Tibial nerve (tissue), 3 donors: ENCODE results near the gene NTNG2.

ENCODE experiments used
- POLR2A ChIP-seq, 2 donors: fragments of 450-650 bp; IDR thresholded peaks; one replicate each; pipeline ENCODE4 v1.6.1; 2017; ENCODE audit warnings: antibody characterized with exemption in 2 of 2, mild to moderate bottlenecking in 2 of 2, moderate library complexity in 2 of 2
- TF ChIP-seq, protein P1 (sequence below), 5 experiments: fragments of 200-600 bp in 3 of 5; fragments of 450-650 bp in 2 of 5; sonication (generic) in 3 of 5; IDR thresholded peaks; one replicate each; pipeline ENCODE4 v1.5.1; 2016 to 2019; ENCODE audit warnings: antibody characterized with exemption in 5 of 5, mild to moderate bottlenecking in 3 of 5, moderate library complexity in 2 of 5

- TF ChIP-seq, protein P1, sequence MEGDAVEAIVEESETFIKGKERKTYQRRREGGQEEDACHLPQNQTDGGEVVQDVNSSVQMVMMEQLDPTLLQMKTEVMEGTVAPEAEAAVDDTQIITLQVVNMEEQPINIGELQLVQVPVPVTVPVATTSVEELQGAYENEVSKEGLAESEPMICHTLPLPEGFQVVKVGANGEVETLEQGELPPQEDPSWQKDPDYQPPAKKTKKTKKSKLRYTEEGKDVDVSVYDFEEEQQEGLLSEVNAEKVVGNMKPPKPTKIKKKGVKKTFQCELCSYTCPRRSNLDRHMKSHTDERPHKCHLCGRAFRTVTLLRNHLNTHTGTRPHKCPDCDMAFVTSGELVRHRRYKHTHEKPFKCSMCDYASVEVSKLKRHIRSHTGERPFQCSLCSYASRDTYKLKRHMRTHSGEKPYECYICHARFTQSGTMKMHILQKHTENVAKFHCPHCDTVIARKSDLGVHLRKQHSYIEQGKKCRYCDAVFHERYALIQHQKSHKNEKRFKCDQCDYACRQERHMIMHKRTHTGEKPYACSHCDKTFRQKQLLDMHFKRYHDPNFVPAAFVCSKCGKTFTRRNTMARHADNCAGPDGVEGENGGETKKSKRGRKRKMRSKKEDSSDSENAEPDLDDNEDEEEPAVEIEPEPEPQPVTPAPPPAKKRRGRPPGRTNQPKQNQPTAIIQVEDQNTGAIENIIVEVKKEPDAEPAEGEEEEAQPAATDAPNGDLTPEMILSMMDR (IDR thresholded peaks at IDR 0.05): no peak
- no peak for TF ChIP-seq POLR2A (IDR thresholded peaks at IDR 0.05)
Observed at GRCh38 chr9:132125944-132126679, 35.7 kb upstream of the NTNG2 start.
